ENCODE measurements around the gene KCNH8. TPM values are rescaled to one million over a fixed set of nuclear protein-coding genes. Genes with fewer than 3 reads are reported as not detected.

Gene KCNH8
- total RNA-seq, 1 donor, result not detected

GRCh38 chr3:19399356-19399755 lies 251.0 kb downstream of the KCNH8 start:
- no peak for TF ChIP-seq CTCF (IDR thresholded peaks at IDR 0.05; ENCODE audit: insufficient read depth, low read depth, low read length)
- DNase-seq (ENCODE audit: low read depth), result no peak
- H3K4me3 ChIP-seq (ENCODE audit: low read depth, low read length), result no peak overlapping the region

- H3K4me3 ChIP-seq (ENCODE audit: low read depth, low read length), result no peak overlapping the region
- DNase-seq (ENCODE audit: low read depth), result no peak
- TF ChIP-seq CTCF (IDR thresholded peaks at IDR 0.05; ENCODE audit: insufficient read depth, low read depth, low read length), result no peak
Measured at GRCh38 chr3:19399836-19400235, 251.5 kb downstream of the KCNH8 start.

GRCh38 chr3:19420159-19420558 lies 271.8 kb downstream of the KCNH8 start:
- H3K4me3 ChIP-seq (ENCODE audit: low read depth, low read length), result no peak overlapping the region
- no peak for DNase-seq (ENCODE audit: low read depth)
- TF ChIP-seq CTCF (IDR thresholded peaks at IDR 0.05; ENCODE audit: insufficient read depth, low read depth, low read length), result no peak

- no peak for DNase-seq (ENCODE audit: low read depth)
- TF ChIP-seq CTCF (IDR thresholded peaks at IDR 0.05; ENCODE audit: insufficient read depth, low read depth, low read length), result no peak
- no peak overlapping the region for H3K4me3 ChIP-seq (ENCODE audit: low read depth, low read length)
Measured at GRCh38 chr3:19425825-19426224, 277.5 kb downstream of the KCNH8 start.

GRCh38 chr3:19427422-19428149 lies 279.3 kb downstream of the KCNH8 start:
- H3K4me3 ChIP-seq (ENCODE audit: low read depth, low read length), result no peak overlapping the region
- DNase-seq (ENCODE audit: low read depth), result no peak
- TF ChIP-seq CTCF (IDR thresholded peaks at IDR 0.05; ENCODE audit: insufficient read depth, low read depth, low read length), result no peak

- DNase-seq (ENCODE audit: low read depth), result no peak
- TF ChIP-seq CTCF (IDR thresholded peaks at IDR 0.05; ENCODE audit: insufficient read depth, low read depth, low read length), result no peak
- no peak overlapping the region for H3K4me3 ChIP-seq (ENCODE audit: low read depth, low read length)
Measured at GRCh38 chr3:19428729-19429128, 280.4 kb downstream of the KCNH8 start.

GRCh38 chr3:19432669-19433068 lies 284.4 kb downstream of the KCNH8 start:
- no peak for DNase-seq (ENCODE audit: low read depth)
- TF ChIP-seq CTCF (IDR thresholded peaks at IDR 0.05; ENCODE audit: insufficient read depth, low read depth, low read length), result no peak
- H3K4me3 ChIP-seq (ENCODE audit: low read depth, low read length), result no peak overlapping the region

Measured in fibroblast of villous mesenchyme (primary cell).